Epithelial cell of esophagus (primary cell): Measurements from ENCODE around the gene UBE2E3.
A peak's percentile ranks its signal among the peaks of the same experiment; 100 is the strongest.

Experiments used
- DNase-seq: peaks from one replicate; pipeline ENCODE4 v3.0.0; 2010; ENCODE audit warnings: low read depth
- H3K4me3 ChIP-seq: 2 replicates; pipeline ENCODE4 v1.5.1; 2011; ENCODE audit warnings: mild to moderate bottlenecking, low read length, control low read depth
- CTCF ChIP-seq: IDR thresholded peaks from 2 replicates; pipeline ENCODE4 v1.5.1; 2011; ENCODE audit warnings: low read depth, mild to moderate bottlenecking, low read length, control low read depth, inconsistent platforms; ENCODE audit not compliant: insufficient read depth; ENCODE audit errors: missing control alignments

The UBE2E3 gene

GRCh38 chr2:181054843-181055242, 74.4 kb downstream of the UBE2E3 start:
- peak; percentile 60 for DNase-seq
- no peak for TF ChIP-seq CTCF
- no peak overlapping the region for H3K4me3 ChIP-seq

GRCh38 chr2:181058378-181059269, 78.2 kb downstream of the UBE2E3 start:
- peak; percentile 65 for TF ChIP-seq CTCF
- no peak overlapping the region for H3K4me3 ChIP-seq
- DNase-seq = peak; percentile 65

GRCh38 chr2:181063696-181064095, 83.3 kb downstream of the UBE2E3 start:
- DNase-seq = no peak
- TF ChIP-seq CTCF = no peak
- no peak overlapping the region for H3K4me3 ChIP-seq

- TF ChIP-seq CTCF = no peak
- H3K4me3 ChIP-seq = no peak overlapping the region
- no peak for DNase-seq
These were observed 85.1 kb downstream of the UBE2E3 start for GRCh38 chr2:181065458-181065857.

GRCh38 chr2:181066333-181066732, 85.9 kb downstream of the UBE2E3 start:
- DNase-seq = no peak
- TF ChIP-seq CTCF = no peak
- H3K4me3 ChIP-seq = no peak overlapping the region

- H3K4me3 ChIP-seq = no peak overlapping the region
- TF ChIP-seq CTCF = no peak
- peak; percentile 81 for DNase-seq
These were observed 89.9 kb downstream of the UBE2E3 start for GRCh38 chr2:181070119-181070835.

- no peak for TF ChIP-seq CTCF
- H3K4me3 ChIP-seq = no peak overlapping the region
- DNase-seq = no peak
These were observed 90.4 kb downstream of the UBE2E3 start for GRCh38 chr2:181070836-181071200.
